Measurements from ENCODE around the gene RPL7L1.

The RPL7L1 gene

GRCh38 chr6:42929821-42930360, 50.5 kb downstream of the RPL7L1 start (continued):
- no peak for TF ChIP-seq CTCF (tag by site-specific recombination; IDR thresholded peaks at IDR 0.05)
- TF ChIP-seq ZNF510 (tag by site-specific recombination; IDR thresholded peaks at IDR 0.05; ENCODE audit: insufficient replicate concordance) = no peak
- TF ChIP-seq ZNF549 (tag by site-specific recombination; IDR thresholded peaks at IDR 0.05) = no peak
- TF ChIP-seq REPIN1 (tag by site-specific recombination; IDR thresholded peaks at IDR 0.05; ENCODE audit: low read depth) = no peak
- TF ChIP-seq ZNF792 (tag by site-specific recombination; IDR thresholded peaks at IDR 0.05) = no peak
- TF ChIP-seq ZNF555 (tag by site-specific recombination; conservative IDR thresholded peaks at IDR 0.05) = no peak
- TF ChIP-seq ZNF311 (tag by site-specific recombination; IDR thresholded peaks at IDR 0.05; ENCODE audit: borderline replicate concordance) = no peak
- TF ChIP-seq KLF10 (tag by site-specific recombination; IDR thresholded peaks at IDR 0.05) = no peak
- TF ChIP-seq IKZF3 (tag by site-specific recombination; IDR thresholded peaks at IDR 0.05) = peak; percentile 39; the same call in 1 of the 2 replicates
- TF ChIP-seq ZNF692 (tag by site-specific recombination; IDR thresholded peaks at IDR 0.05) = peak; percentile 98
- TF ChIP-seq ZNF362 (tag by site-specific recombination; IDR thresholded peaks at IDR 0.05) = 0 out of 2 replicates have a peak, but pooled peaks have one; percentile 35
- no peak for TF ChIP-seq ZSCAN16 (tag by site-specific recombination; IDR thresholded peaks at IDR 0.05)
- TF ChIP-seq KLF7 (tag by site-specific recombination; IDR thresholded peaks at IDR 0.05; ENCODE audit: borderline replicate concordance) = no peak
- TF ChIP-seq ZNF148 (tag by site-specific recombination; IDR thresholded peaks at IDR 0.05; ENCODE audit: borderline replicate concordance) = no peak
- no peak for TF ChIP-seq ZNF354C (tag by site-specific recombination; IDR thresholded peaks at IDR 0.05; ENCODE audit: borderline replicate concordance, low read depth)
- TF ChIP-seq ELK4 (IDR thresholded peaks at IDR 0.05; ENCODE audit: borderline replicate concordance, low read depth, low read length) = no peak
- TF ChIP-seq HIC1 (tag by site-specific recombination; IDR thresholded peaks at IDR 0.05) = no peak; the same call in 1 of the 2 replicates
- peak; percentile 91 for TF ChIP-seq ZBTB17 (tag by site-specific recombination; IDR thresholded peaks at IDR 0.05)
- TF ChIP-seq ZNF24 (tag by site-specific recombination; IDR thresholded peaks at IDR 0.05) = no peak
- no peak; the same call in 1 of the 2 replicates for TF ChIP-seq TCF7L2 (IDR thresholded peaks at IDR 0.05; ENCODE audit: borderline replicate concordance, low read depth, low read length)
- no peak for TF ChIP-seq GLI2 (tag by site-specific recombination; IDR thresholded peaks at IDR 0.05; ENCODE audit: borderline replicate concordance, low read depth)
- no peak for TF ChIP-seq AEBP2 (tag by site-specific recombination; IDR thresholded peaks at IDR 0.05; ENCODE audit: borderline replicate concordance)
- TF ChIP-seq PRDM4 (tag by site-specific recombination; IDR thresholded peaks at IDR 0.05) = no peak
- no peak for TF ChIP-seq ZNF404 (tag by site-specific recombination; IDR thresholded peaks at IDR 0.05)
